Measurements from ENCODE around the gene GRID1. TPM values are rescaled to one million over a fixed set of nuclear protein-coding genes. Genes with fewer than 3 reads are reported as not detected.
"Not testable (repeated sequence)": the region's sequence is repeated elsewhere in the genome, so short reads cannot be mapped to it uniquely, and the experiment has no call there.

GRID1 gene
- total RNA-seq, 4 donors from 2014 or later = 17.2 to 28.1 (median 23.6) TPM

- no peaks in the 10 kb centered on the region for H3K4me1 ChIP-seq
- TF ChIP-seq POLR2A (IDR thresholded peaks at IDR 0.05) (no peak), CTCF (IDR thresholded peaks at IDR 0.05) (no peak)
- no peak for DNase-seq
- intact Hi-C loops (cut with DNase I) = no loop called here
- H3K36me3 ChIP-seq = no peaks in the 10 kb centered on the region
- WGBS, 2 donors = 94 to 97% methylated on average over 3 of the region's 3 CpGs
- no peaks in the 10 kb centered on the region for H3K9me3 ChIP-seq
- H3K4me3 ChIP-seq (replicated peaks in 1 of 3) = no peak overlapping the region
- H3K27ac ChIP-seq = no peak overlapping the region
- H3K27me3 ChIP-seq = no peaks in the 10 kb centered on the region
Measured at GRCh38 chr10:85850736-85851135, 515.9 kb downstream of the GRID1 start.

- H3K27ac ChIP-seq = no peak overlapping the region
- no peak overlapping the region for H3K4me3 ChIP-seq (replicated peaks in 1 of 3)
- no peaks in the 10 kb centered on the region for H3K9me3 ChIP-seq
- H3K27me3 ChIP-seq = no peaks in the 10 kb centered on the region
- no peak for TF ChIP-seq CTCF (IDR thresholded peaks at IDR 0.05)
- no peak for TF ChIP-seq POLR2A (IDR thresholded peaks at IDR 0.05)
- H3K36me3 ChIP-seq = no peaks in the 10 kb centered on the region
- H3K4me1 ChIP-seq = no peaks in the 10 kb centered on the region
- intact Hi-C loops (cut with DNase I) = no loop called here
- WGBS, 2 donors = 73 to 75% methylated on average over 3 of the region's 3 CpGs
- DNase-seq = no peak
Measured at GRCh38 chr10:85849315-85849714, 517.3 kb downstream of the GRID1 start.

- WGBS, 2 donors = 62 to 78% methylated on average over 4 of the region's 4 CpGs
- Histone ChIP-seq H3K27ac (no peak overlapping the region), H3K9me3 (no peaks in the 10 kb centered on the region), H3K36me3 (no peaks in the 10 kb centered on the region), H3K4me3 (replicated peaks in 1 of 3) (no peak overlapping the region), H3K4me1 (no peaks in the 10 kb centered on the region), H3K27me3 (no peaks in the 10 kb centered on the region)
- TF ChIP-seq POLR2A (IDR thresholded peaks at IDR 0.05) (no peak), CTCF (IDR thresholded peaks at IDR 0.05) (no peak)
- intact Hi-C loops (cut with DNase I) = no loop called here
- no peak for DNase-seq
Measured at GRCh38 chr10:85848756-85849155, 517.8 kb downstream of the GRID1 start.

- H3K4me1 ChIP-seq = no peaks in the 10 kb centered on the region
- no peak for DNase-seq
- TF ChIP-seq POLR2A (IDR thresholded peaks at IDR 0.05) = no peak
- no peak for TF ChIP-seq CTCF (IDR thresholded peaks at IDR 0.05)
- H3K36me3 ChIP-seq = no peaks in the 10 kb centered on the region
- no peaks in the 10 kb centered on the region for H3K9me3 ChIP-seq
- intact Hi-C loops (cut with DNase I) = no loop called here
- no peaks in the 10 kb centered on the region for H3K27me3 ChIP-seq
- peak overlapping the region in 1 of 3 donors; percentile 4 for H3K27ac ChIP-seq
- no peak overlapping the region for H3K4me3 ChIP-seq (replicated peaks in 1 of 3)
Measured at GRCh38 chr10:85847085-85847484, 519.5 kb downstream of the GRID1 start.

- H3K4me1 ChIP-seq; DNase-seq; H3K36me3 ChIP-seq; intact Hi-C loops (cut with DNase I); H3K9me3 ChIP-seq; H3K27ac ChIP-seq; H3K27me3 ChIP-seq; H3K4me3 ChIP-seq (replicated peaks in 1 of 3): not testable (repeated sequence)
Measured at GRCh38 chr10:85838660-85839059, 527.9 kb downstream of the GRID1 start.

- 70 to 92% methylated on average over 1 of the region's 1 CpG for WGBS, 2 donors
- Histone ChIP-seq H3K4me3 (replicated peaks in 1 of 3) (no peak overlapping the region), H3K27ac (no peak overlapping the region), H3K4me1 (no peaks in the 10 kb centered on the region), H3K36me3 (no peaks in the 10 kb centered on the region), H3K27me3 (no peaks in the 10 kb centered on the region), H3K9me3 (no peaks in the 10 kb centered on the region)
- no peak for DNase-seq
- intact Hi-C loops (cut with DNase I) = no loop called here
- TF ChIP-seq POLR2A (IDR thresholded peaks at IDR 0.05) (no peak), CTCF (IDR thresholded peaks at IDR 0.05) (no peak)
Measured at GRCh38 chr10:85832988-85833387, 533.6 kb downstream of the GRID1 start.

Data from thyroid gland (tissue), 4 donors.